ENCODE results near the gene HOXD4. TPM values are rescaled to one million over a fixed set of nuclear protein-coding genes. Genes with fewer than 3 reads are reported as not detected.
A peak's percentile ranks its signal among the peaks of the same experiment; 100 is the strongest.

Gene HOXD4
- total RNA-seq, 2 experiments from 2014 or later = not detected

- no peak for ATAC-seq
- Mint-ChIP-seq H3K4me1 (peaks cover 7% of the 10 kb centered on the region), H3K27ac (no peak overlapping the region), H3K4me3 (no peak overlapping the region), H3K9me3 (ENCODE audit: low read depth) (no peaks in the 10 kb centered on the region), H3K27me3 (peaks cover 84% of the 10 kb centered on the region), H3K36me3 (peaks cover 4% of the 10 kb centered on the region)
- CTCF ChIA-PET = interaction anchor here (0.7 to 3.5 kb wide), 33 partner anchors 9 to 1023 kb away, joined by 3 to 32 read pairs (median 4); no protein-coding TSS in a partner anchor
- peak; percentile 68 for DNase-seq
These were observed 24.2 kb upstream of the HOXD4 start for GRCh38 chr2:176126929-176127773.

GRCh38 chr2:176127774-176128072 lies 23.6 kb upstream of the HOXD4 start:
- ATAC-seq (no peak), DNase-seq (no peak)
- CTCF ChIA-PET = interaction anchor here (0.8 to 3.5 kb wide), 17 partner anchors 9 to 1020 kb away, joined by 3 to 32 read pairs (median 6); no protein-coding TSS in a partner anchor
- peaks cover 10% of the 10 kb centered on the region for H3K4me1 Mint-ChIP-seq
- peak overlapping the region; percentile 66 for H3K27ac Mint-ChIP-seq
- H3K9me3 Mint-ChIP-seq (ENCODE audit: low read depth) = no peaks in the 10 kb centered on the region
- peaks cover 86% of the 10 kb centered on the region for H3K27me3 Mint-ChIP-seq
- H3K36me3 Mint-ChIP-seq = peaks cover 4% of the 10 kb centered on the region
- H3K4me3 Mint-ChIP-seq = no peak overlapping the region

GRCh38 chr2:176128172-176128981 lies 23.0 kb upstream of the HOXD4 start:
- Mint-ChIP-seq H3K4me1 (peaks cover 10% of the 10 kb centered on the region), H3K9me3 (ENCODE audit: low read depth) (no peaks in the 10 kb centered on the region), H3K4me3 (peak overlapping the region; percentile 39), H3K27me3 (peaks cover 89% of the 10 kb centered on the region), H3K27ac (peak overlapping the region; percentile 66), H3K36me3 (peaks cover 4% of the 10 kb centered on the region)
- CTCF ChIA-PET = interaction anchor here (0.9 to 3.5 kb wide), 12 partner anchors 8 to 1020 kb away, joined by 3 to 32 read pairs (median 7); no protein-coding TSS in a partner anchor
- DNase-seq = no peak
- ATAC-seq = no peak

DNA sequence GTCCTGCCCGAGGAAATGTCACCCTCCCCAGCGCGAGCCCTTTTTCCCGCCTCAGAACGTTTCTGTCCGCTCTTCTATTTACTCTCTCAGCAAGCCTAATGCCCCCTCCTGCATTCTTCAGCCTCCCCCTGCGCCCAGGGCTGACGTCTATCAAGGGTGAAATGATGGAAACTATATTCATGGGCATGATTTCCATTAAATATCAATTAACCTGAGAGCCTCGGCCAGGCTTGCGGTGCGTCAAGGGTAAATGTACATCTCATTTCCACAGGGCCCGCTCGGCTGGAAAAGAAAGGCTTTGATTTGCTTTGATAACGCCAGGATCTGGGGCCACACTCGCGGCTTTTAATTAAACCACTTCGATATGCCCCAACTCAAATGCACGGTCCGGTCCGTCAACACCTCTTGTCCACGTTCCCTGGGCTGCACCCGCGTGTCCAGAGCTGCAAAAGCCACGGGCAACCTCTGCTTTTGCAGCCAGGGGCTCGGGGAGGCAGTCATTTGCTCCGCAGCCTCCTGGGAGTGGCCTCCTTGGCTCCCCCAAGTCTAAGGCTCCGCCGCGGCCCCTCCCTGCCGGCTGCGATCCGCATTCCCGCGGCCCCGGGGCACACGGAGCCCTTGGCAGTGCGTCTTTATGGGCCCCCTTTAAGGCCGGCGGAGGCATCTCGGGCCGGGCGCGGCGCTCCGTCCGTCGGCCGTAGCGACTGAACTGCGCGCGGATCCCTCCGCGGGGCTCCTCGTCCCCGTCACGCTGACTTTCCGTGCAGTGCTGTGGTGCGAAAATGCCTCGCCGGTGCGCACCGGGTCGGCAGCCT lies 22.2 kb upstream of the HOXD4 start, which contains the start of gene HOXD8:
HOXD8 (plus strand) TSS at position 724 of the 815 bp plus-strand sequence. CDS start 662 bp downstream, outside the sequence.
- DNase-seq = no peak
- H3K36me3 Mint-ChIP-seq = peaks cover 4% of the 10 kb centered on the region
- H3K4me3 Mint-ChIP-seq = peak within 1 kb of the TSS; percentile 39
- peaks cover 89% of the 10 kb centered on the region for H3K27me3 Mint-ChIP-seq
- CTCF ChIA-PET = interaction anchor here (1.0 to 3.5 kb wide), 2 partner anchors 9 to 325 kb away, joined by 3 to 24 read pairs; no protein-coding TSS in a partner anchor
- no peaks in the 10 kb centered on the region for H3K9me3 Mint-ChIP-seq (ENCODE audit: low read depth)
- H3K27ac Mint-ChIP-seq = peak within 1 kb of the TSS; percentile 68
- no peak for ATAC-seq
- H3K4me1 Mint-ChIP-seq = peaks cover 10% of the 10 kb centered on the region

- CTCF ChIA-PET = interaction anchor here (1.0 to 1.4 kb wide), 2 partner anchors 9 to 507 kb away, joined by 3 read pairs; no protein-coding TSS in a partner anchor
- no peak overlapping the region for H3K4me3 Mint-ChIP-seq
These were observed 21.6 kb upstream of the HOXD4 start for GRCh38 chr2:176129813-176130146.

DNA sequence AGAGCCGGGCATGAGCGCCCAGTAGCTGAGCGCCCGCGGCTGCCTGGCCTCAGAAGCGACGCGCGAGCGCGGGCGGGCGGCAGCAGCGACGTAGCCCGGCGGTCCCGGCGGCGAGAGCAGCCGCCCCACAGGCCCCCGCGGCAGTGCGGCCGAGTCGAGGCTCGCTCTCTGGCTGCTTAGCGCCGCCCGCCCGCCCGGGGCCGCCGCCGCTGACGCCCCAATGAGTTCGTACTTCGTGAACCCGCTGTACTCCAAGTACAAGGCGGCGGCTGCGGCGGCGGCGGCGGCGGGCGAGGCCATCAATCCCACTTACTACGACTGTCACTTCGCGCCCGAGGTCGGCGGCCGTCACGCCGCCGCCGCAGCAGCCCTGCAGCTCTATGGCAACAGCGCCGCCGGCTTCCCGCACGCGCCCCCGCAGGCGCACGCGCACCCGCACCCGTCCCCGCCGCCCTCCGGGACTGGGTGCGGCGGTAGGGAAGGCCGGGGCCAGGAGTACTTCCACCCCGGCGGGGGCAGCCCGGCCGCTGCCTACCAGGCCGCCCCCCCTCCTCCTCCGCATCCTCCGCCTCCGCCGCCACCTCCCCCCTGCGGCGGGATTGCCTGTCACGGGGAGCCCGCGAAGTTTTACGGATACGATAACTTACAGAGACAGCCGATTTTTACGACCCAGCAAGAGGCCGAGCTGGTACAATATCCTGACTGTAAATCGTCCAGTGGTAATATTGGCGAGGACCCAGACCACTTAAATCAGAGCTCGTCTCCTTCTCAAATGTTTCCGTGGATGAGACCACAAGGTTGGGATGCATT lies 21.0 kb upstream of the HOXD4 start:
- Mint-ChIP-seq H3K4me1 (peaks cover 10% of the 10 kb centered on the region), H3K27me3 (peaks cover 89% of the 10 kb centered on the region), H3K27ac (peak overlapping the region; percentile 74), H3K36me3 (peaks cover 4% of the 10 kb centered on the region), H3K9me3 (ENCODE audit: low read depth) (no peaks in the 10 kb centered on the region), H3K4me3 (no peak overlapping the region)
- DNase-seq (no peak), ATAC-seq (no peak)
- CTCF ChIA-PET = interaction anchor here (0.9 to 2.6 kb wide), 6 partner anchors 10 to 684 kb away, joined by 3 to 12 read pairs (median 3); no protein-coding TSS in a partner anchor

More at GRCh38 chr2:176129813-176130146, 21.6 kb upstream of the HOXD4 start:
- H3K36me3 Mint-ChIP-seq = peaks cover 4% of the 10 kb centered on the region
- no peaks in the 10 kb centered on the region for H3K9me3 Mint-ChIP-seq (ENCODE audit: low read depth)
- DNase-seq = no peak
- ATAC-seq = no peak
- no peak overlapping the region for H3K27ac Mint-ChIP-seq
- H3K27me3 Mint-ChIP-seq = peaks cover 89% of the 10 kb centered on the region
- peaks cover 10% of the 10 kb centered on the region for H3K4me1 Mint-ChIP-seq

DNA sequence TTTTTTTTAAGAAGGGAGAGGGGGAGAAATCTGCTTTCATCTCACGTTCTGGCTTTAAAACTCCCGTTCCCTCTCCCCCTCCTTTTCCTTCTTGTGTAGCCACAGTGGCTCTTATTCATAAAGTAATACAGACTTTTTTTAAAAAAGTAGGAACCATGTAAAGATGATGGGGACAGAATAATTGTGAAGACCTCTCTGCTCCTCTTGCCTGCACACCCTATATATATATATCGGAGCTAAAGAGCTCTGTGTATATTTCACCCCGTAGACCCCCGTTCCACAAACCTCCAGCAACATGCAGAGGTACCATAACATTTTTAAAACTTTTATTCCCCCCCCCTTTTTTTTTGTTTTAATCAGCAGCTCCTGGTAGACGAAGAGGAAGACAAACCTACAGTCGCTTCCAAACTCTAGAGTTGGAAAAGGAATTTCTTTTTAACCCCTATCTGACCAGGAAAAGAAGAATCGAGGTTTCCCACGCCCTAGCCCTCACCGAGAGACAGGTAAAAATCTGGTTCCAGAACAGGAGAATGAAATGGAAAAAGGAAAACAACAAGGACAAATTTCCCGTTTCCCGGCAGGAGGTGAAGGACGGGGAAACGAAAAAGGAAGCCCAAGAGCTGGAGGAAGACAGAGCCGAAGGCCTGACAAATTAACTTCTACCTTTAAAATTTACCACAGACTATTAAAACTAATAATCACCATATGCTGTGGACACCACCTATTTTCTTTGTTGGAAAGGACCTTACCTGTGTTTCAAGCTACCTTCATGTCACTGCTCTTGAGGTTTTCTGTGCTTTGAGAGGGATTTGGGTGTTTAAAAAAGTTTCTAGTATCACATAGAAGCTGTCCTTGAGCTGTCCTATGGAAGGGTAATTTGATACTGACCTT lies 20.1 kb upstream of the HOXD4 start:
- Mint-ChIP-seq H3K4me3 (no peak overlapping the region), H3K9me3 (ENCODE audit: low read depth) (no peaks in the 10 kb centered on the region), H3K27me3 (peaks cover 89% of the 10 kb centered on the region), H3K4me1 (peaks cover 15% of the 10 kb centered on the region), H3K27ac (peak overlapping the region; percentile 74), H3K36me3 (peaks cover 4% of the 10 kb centered on the region)
- DNase-seq (no peak), ATAC-seq (no peak)
- CTCF ChIA-PET = interaction anchor here (0.8 to 2.8 kb wide), 14 partner anchors 9 to 1017 kb away, joined by 3 to 12 read pairs (median 4); no protein-coding TSS in a partner anchor

- Mint-ChIP-seq H3K27me3 (peaks cover 87% of the 10 kb centered on the region), H3K27ac (no peak overlapping the region), H3K4me3 (no peak overlapping the region), H3K9me3 (ENCODE audit: low read depth) (no peaks in the 10 kb centered on the region), H3K36me3 (peaks cover 4% of the 10 kb centered on the region), H3K4me1 (peaks cover 15% of the 10 kb centered on the region)
- CTCF ChIA-PET = interaction anchor here (0.6 to 2.8 kb wide), 10 partner anchors 9 to 1017 kb away, joined by 3 to 12 read pairs (median 6); no protein-coding TSS in a partner anchor
- DNase-seq (no peak), ATAC-seq (no peak)
These were observed 19.5 kb upstream of the HOXD4 start for GRCh38 chr2:176131848-176132158.

DNA sequence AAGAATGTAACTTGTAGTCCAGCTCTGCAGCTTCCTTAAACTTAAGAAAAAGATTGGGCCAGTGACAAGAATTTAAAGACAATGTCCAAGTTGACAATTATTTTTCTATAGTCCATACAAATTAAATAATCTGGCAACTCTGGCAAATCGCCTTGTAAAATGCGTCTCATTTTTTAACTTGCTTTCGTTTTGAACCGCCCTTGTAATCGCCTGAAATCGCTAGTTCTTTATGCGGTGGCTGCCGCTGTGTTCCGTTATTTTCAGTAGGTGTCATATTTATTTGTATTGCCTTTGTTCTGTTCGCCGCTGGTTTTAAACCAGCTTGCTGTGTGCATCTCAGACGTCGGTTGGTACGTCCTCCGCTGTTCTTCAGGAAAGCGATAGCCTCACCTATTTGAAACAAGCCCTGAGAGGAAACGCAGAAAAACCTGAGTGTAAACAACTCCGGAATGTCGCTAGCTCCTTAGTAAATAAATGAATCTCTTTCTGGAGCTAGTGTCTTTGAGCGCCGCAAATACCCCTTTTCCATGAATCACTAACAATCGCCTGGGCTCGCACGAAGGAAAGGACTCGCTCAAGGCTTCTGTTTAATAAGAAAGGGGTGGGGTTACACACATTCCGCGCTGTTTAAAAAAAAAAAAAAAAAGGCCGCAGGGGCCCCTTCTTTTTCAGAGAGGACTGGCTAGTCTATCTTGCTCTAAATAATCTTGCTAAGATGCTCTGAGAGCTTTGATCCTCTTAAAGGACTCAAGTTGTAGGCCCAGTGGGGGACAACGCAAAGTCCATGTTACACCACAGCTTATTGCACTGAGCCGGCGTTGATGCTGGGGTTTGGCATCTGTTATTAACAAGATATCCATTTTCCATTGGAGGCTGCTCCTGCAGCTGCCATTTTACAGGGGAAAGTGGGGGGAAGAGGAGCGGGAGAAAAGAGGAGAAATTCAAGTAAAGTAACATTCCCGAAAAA lies 18.9 kb upstream of the HOXD4 start:
- peaks cover 4% of the 10 kb centered on the region for H3K36me3 Mint-ChIP-seq
- ATAC-seq = no peak
- CTCF ChIA-PET = interaction anchor here (0.6 to 2.8 kb wide), 12 partner anchors 8 to 1016 kb away, joined by 3 to 12 read pairs (median 6); no protein-coding TSS in a partner anchor
- H3K9me3 Mint-ChIP-seq (ENCODE audit: low read depth) = no peaks in the 10 kb centered on the region
- DNase-seq = no peak
- peaks cover 15% of the 10 kb centered on the region for H3K4me1 Mint-ChIP-seq
- no peak overlapping the region for H3K27ac Mint-ChIP-seq
- peaks cover 88% of the 10 kb centered on the region for H3K27me3 Mint-ChIP-seq
- peak overlapping the region; percentile 61 for H3K4me3 Mint-ChIP-seq

- CTCF ChIA-PET = interaction anchor here (0.9 to 2.8 kb wide), 5 partner anchors 10 to 322 kb away, joined by 3 to 10 read pairs (median 7); no protein-coding TSS in a partner anchor
- H3K4me3 Mint-ChIP-seq = no peak overlapping the region
- DNase-seq (no peak), ATAC-seq (no peak)
- peaks cover 88% of the 10 kb centered on the region for H3K27me3 Mint-ChIP-seq
- peaks cover 15% of the 10 kb centered on the region for H3K4me1 Mint-ChIP-seq
- H3K9me3 Mint-ChIP-seq (ENCODE audit: low read depth) = no peaks in the 10 kb centered on the region
- peaks cover 2% of the 10 kb centered on the region for H3K36me3 Mint-ChIP-seq
- H3K27ac Mint-ChIP-seq = no peak overlapping the region
These were observed 18.0 kb upstream of the HOXD4 start for GRCh38 chr2:176133389-176133788.

Data from activated CD8-positive, alpha-beta memory T cell treated with anti-CD3 and anti-CD28 coated beads, Interleukin-2, amount 10 ng/mL, durations not matched to agents 7 days and 5 days (primary cell).